Fibroblast of skin of scalp (primary cell): ENCODE results near the gene MTMR8. TPM values are rescaled to one million over a fixed set of nuclear protein-coding genes. Genes with fewer than 3 reads are reported as not detected.
"Not testable (repeated sequence)": the region's sequence is repeated elsewhere in the genome, so short reads cannot be mapped to it uniquely, and the experiment has no call there.

Experiments
- DNase-seq: peaks from one replicate; pipeline ENCODE4 v3.0.0-alpha.2; 2013
- polyA plus RNA-seq, 2 experiments: library from polyadenylated mRNA; unstranded; fragments of 120-200 nt; gene quantifications; one replicate each; pipeline ENCODE4 v1.2.1, GENCODE V29; 2013; ENCODE audit not compliant: insufficient read length in 2 of 2

MTMR8 gene
- not detected for polyA plus RNA-seq (2013, experiment 1 of 2; ENCODE audit: insufficient read length)
- 0.10 TPM for polyA plus RNA-seq (2013, experiment 2 of 2; ENCODE audit: insufficient read length)

- peak; percentile 6 for DNase-seq
These were observed at the start of gene MTMR8 for GRCh38 chrX:64394874-64395567. Gene MTMR8, minus strand, starts transcription at chrX:64395452. Its CDS starts 89 bp downstream, at chrX:64395363.

GRCh38 chrX:64439551-64439950 lies 44.3 kb upstream of the MTMR8 start:
- DNase-seq = no peak

DNA sequence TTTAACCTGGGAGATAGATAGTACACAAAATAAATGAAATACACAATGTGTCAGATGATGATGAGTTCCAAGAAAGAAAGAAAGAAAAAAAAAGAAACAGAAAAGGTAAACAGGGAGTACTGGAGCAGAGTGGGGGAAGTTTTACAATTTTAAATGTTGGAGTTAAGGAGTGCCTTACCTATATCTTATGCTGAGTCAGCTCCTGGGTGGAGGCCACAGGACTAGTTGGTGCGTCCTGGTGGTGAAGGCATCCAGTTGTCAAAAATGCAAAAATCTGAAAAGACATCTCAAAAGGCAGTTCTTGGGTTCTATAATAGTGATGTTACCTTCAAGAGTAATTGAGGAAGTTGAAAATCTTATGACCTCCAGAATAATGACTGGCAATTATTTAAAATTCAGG lies 42.4 kb upstream of the MTMR8 start:
- no peak for DNase-seq

GRCh38 chrX:64437218-64437617 lies 42.0 kb upstream of the MTMR8 start:
- no peak for DNase-seq

GRCh38 chrX:64428371-64428770 lies 33.1 kb upstream of the MTMR8 start:
- no peak for DNase-seq

GRCh38 chrX:64427787-64428186 lies 32.5 kb upstream of the MTMR8 start:
- DNase-seq = no peak

DNA sequence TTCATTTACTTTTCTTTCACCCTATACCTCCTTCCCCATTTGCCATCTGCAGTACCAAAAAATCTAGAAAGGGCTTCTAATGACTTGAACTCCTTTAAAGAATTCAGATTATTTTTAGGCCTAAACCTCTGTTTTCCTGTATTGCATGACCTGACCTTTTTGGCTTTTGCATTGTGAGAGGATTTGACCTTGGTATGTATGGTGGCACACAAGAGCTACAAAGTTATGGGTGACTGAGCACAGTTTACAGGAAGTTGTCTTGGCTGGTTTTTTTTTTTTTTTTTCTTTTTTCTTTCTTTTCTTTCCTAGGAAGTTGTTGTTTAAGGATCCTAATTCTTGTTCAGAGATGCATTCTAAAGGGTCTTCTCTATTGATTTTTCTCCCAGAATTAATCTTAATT lies 32.0 kb upstream of the MTMR8 start:
- no peak for DNase-seq

DNA sequence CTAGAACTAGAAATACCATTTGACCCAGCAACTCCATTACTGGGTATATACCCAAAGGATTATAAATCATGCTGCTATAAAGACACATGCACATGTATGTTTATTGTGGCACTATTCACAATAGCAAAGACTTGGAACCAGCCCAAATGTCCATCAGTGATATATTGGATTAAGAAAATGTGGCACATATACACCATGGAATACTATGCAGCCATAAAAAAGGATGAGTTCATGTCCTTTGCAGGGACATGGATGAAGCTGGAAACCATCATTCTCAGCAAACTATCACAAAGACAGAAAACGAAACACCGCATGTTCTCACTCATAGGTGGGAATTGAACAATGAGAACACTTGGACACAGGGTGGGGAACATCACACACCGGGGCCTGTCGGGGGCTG lies 14.5 kb upstream of the MTMR8 start:
- not testable (repeated sequence) for DNase-seq

DNA sequence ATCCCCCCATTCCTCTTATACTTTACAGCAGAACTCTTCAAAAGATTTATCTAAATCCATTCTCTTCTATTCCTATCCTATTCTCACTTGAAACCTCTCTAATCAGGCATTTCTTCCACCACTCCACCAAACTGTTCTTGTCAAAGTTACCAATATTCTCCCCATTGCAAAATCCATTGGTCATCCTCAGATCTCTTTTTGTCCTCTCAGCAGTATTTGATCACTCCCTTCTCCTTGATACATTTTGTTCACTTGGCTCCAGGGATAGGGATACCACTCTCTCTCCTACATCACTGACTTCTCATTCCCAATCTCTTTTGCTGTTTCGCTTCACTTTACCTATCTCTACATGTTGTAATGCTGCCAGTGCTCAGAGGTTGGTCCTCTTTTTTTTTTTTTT lies 2.8 kb upstream of the MTMR8 start:
- DNase-seq = no peak

GRCh38 chrX:64395568-64395929 lies 297 bp upstream of the MTMR8 start:
- DNase-seq = no peak

DNA sequence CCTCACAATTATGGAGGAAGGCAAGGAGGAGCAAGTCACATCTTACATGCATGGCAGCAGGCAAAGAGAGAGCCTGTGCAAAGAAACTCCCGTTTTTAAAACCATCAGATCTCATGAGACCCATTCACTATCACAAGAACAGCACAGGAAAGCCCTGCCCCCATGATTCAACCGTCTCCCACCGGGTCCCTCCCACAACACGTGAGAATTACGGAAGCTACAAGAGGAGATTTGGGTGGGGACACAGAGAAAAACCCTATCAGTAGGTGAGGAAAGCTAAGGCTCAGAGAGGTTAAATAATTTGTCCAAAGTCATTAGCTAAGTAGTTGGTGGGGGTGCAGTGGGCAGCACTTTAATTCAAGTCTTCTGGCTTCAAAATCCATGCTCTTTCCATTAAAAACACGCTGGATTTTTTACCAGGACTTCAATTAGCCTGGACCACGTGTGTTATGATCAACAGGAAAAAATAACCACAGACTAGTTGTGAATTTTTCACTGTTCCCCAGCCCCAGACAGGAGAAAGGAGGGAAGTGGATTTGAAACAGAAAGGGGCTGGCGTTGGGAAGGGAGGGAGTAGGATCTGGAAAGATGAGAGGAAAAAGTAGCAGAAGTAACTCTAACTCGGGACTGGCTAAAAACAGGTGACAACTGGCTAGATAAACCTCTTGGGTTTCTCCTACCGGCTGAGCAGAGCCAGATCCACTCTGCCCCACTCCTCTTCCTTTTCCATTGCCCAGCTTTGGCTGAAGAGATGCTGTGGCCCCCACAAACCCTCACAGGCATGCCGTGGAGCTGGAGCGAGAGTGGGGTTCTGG lies 986 bp downstream of the MTMR8 start:
- DNase-seq = no peak

GRCh38 chrX:64389489-64389888 lies 5.8 kb downstream of the MTMR8 start:
- DNase-seq = no peak

DNA sequence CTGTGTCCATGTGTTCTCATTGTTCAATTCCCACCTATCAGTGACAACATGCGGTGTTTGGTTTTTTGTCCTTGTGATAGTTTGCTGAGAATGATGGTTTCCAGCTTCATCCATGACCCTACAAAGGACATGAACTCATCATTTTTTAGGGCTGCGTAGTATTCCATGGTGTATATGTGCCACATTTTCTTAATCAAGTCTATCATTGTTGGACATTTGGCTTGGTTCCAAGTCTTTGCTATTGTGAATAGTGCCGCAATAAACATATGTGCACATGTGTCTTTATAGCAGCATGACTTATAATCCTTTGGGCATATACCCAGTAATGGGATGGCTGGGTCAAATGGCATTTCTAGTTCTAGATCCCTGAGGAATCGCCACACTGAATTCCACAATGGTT lies 14.5 kb downstream of the MTMR8 start:
- not testable (repeated sequence) for DNase-seq

DNA sequence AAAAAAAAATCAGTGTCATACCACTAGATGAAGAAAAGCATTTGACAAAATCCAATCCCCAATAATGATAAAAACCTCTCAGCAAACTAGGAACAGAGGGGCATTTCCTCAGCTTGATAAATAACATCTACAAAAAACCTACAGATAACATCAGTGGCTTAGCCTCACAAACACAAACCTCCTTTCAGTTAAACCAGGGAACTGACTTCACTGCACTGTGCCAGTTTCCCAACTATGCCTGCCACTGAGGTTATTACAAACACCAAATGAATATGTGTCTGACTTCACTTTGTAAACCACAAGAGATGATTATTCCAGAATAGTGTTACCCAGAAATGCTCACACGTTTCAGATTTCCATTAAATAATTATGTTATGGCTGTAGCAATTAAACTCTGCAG lies 15.3 kb downstream of the MTMR8 start:
- no peak for DNase-seq

GRCh38 chrX:64377753-64378152 lies 17.5 kb downstream of the MTMR8 start:
- no peak for DNase-seq

DNA sequence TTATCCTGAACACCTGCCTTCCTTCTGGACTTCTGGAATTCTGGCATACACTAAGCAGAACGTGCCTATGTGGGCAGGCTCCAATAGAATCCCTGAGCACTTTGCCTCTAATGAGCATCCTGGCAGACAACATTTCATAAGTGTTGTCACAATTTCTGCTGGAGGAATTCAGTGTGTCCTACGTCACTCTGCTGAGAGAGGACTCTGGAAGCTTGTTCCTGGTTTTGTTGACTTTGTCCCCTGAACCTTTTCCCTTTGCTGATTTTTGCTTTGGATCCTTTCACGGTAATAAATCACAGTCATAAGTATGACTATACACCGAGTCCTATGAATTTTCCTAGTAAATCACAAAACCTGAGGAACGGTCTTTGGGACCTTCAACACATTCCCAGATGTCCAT lies 43.2 kb downstream of the MTMR8 start:
- no peak for DNase-seq

DNA sequence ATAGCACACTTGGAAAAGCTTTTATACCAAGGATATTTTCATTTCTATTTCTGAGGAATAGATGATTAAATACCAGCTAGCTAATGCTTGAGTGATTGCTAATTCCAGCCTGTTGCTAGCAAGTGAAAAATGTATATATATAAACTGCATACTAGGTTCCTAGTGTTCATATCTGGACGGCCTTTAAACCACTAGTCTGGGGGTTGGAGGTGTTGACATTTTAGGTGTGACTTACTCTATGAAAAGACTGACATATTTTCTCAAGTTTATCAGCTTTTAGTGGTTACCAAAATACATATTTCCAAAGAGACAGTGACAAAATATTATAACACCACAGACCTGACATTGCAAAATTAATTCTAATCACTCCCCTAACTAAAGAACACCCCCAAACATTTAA lies 44.7 kb downstream of the MTMR8 start:
- DNase-seq = no peak

DNA sequence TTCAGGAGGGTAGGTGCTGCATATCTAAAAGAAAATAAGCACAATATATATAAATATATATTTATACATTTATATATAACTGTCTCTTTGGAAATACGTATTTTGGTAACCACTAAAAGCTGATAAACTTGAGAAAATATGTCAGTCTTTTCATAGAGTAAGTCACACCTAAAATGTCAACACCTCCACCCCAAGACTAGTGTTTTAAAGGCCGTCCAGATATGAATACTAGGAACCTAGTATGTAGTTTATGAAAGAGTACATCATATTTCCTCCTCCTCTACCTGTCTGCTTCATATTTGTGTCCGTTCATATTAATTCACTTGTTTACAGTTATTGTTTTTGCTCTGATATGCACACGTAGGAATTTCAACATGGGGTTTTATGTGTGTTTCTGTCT lies 45.2 kb downstream of the MTMR8 start:
- no peak for DNase-seq

GRCh38 chrX:64342811-64343210 lies 52.4 kb downstream of the MTMR8 start:
- no peak for DNase-seq

DNA sequence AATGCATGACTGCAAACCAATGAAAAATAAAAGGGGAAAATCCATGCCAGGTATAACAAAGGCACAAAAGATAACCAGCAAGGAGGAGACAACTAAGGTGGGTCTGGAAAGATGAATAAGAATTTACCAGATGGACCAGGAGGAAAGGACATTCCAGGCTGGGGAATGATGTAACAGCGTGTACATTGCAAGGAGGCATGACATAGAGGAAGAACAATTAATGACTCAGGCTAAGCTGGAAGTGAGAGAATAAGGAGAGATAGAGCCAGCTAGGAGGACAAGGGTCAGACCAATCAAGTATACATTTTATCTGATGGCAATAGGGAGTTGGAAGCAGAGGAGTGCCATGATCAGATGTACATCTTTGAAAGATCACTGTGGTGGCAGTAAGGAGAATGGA lies 57.0 kb downstream of the MTMR8 start:
- no peak for DNase-seq

- no peak for DNase-seq
These were observed 60.8 kb downstream of the MTMR8 start for GRCh38 chrX:64334467-64334866.

DNA sequence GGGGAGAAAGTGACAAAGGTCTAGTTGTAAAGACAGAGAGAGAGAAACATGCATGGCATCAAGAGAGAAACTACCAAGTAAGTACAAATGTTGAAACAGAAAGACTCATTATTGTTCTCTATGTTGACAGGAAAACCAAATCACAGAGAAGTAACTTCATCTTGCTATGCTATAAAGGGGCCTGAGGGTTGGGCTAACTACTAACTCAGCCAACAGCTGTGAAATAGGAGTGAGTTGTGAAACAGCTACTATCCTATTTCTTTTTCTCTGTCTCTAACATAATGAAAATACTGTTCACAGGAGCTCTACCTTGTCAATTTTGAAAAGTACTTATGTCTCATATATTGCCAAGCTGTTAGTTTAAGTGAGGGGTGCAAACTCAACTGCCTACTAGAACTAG lies 65.0 kb downstream of the MTMR8 start:
- no peak for DNase-seq

GRCh38 chrX:64321507-64321906 lies 73.7 kb downstream of the MTMR8 start:
- no peak for DNase-seq

GRCh38 chrX:64313624-64314023 lies 81.6 kb downstream of the MTMR8 start:
- DNase-seq = no peak
